ENCODE data around the gene NDUFS2.

DNA sequence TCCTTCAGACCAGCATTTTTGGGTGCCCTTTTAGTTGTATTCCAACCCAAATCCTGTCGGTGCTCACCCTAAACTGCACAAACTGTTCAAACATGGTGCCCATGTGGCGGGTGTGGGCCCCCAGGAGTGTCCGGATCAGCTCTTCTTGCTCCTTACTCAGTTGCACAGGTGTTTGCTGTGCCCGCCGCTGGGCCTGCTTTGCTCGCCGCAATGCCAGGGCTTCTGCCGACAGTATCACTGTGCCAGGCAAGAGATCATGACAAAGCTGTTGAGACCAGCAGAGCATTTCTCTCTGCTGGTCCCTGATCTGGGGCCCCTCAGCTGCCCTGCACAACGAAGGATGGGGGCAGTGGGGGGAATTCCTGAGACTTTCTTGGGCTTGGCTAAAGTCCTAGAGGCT, 30.9 kb downstream of the NDUFS2 start:
- TF ChIP-seq, protein P1, sequence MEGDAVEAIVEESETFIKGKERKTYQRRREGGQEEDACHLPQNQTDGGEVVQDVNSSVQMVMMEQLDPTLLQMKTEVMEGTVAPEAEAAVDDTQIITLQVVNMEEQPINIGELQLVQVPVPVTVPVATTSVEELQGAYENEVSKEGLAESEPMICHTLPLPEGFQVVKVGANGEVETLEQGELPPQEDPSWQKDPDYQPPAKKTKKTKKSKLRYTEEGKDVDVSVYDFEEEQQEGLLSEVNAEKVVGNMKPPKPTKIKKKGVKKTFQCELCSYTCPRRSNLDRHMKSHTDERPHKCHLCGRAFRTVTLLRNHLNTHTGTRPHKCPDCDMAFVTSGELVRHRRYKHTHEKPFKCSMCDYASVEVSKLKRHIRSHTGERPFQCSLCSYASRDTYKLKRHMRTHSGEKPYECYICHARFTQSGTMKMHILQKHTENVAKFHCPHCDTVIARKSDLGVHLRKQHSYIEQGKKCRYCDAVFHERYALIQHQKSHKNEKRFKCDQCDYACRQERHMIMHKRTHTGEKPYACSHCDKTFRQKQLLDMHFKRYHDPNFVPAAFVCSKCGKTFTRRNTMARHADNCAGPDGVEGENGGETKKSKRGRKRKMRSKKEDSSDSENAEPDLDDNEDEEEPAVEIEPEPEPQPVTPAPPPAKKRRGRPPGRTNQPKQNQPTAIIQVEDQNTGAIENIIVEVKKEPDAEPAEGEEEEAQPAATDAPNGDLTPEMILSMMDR (IDR thresholded peaks at IDR 0.05), result no peak
- TF ChIP-seq POLR2A (IDR thresholded peaks at IDR 0.05) (no peak), EP300 (IDR thresholded peaks at IDR 0.05) (no peak)

All from stomach (tissue), 4 donors.